Endodermal cell (in vitro differentiated cells): ENCODE measurements around the gene SYNE2. TPM values are rescaled to one million over a fixed set of nuclear protein-coding genes. Genes with fewer than 3 reads are reported as not detected.

Experiments used
- DNase-seq: peaks from one replicate; pipeline ENCODE4 v3.0.0-alpha.2; 2017
- H3K27ac ChIP-seq: 2 replicates; pipeline ENCODE4 v1.5.1; 2013; ENCODE audit warnings: mild to moderate bottlenecking, low read depth, low read length, moderate library complexity
- H3K27me3 ChIP-seq: 2 replicates; pipeline ENCODE4 v1.6.1; 2013; ENCODE audit warnings: mild to moderate bottlenecking, low read length, moderate library complexity; ENCODE audit not compliant: insufficient read depth, control insufficient read depth, poor library complexity, severe bottlenecking
- H3K36me3 ChIP-seq: 2 replicates; pipeline ENCODE4 v1.7.0; 2013; ENCODE audit warnings: mild to moderate bottlenecking, low read length, moderate library complexity; ENCODE audit not compliant: control insufficient read depth, insufficient read depth
- H3K4me1 ChIP-seq: one replicate; pipeline ENCODE4 v1.7.0; 2013; ENCODE audit warnings: low read length; ENCODE audit not compliant: control insufficient read depth, insufficient read depth
- H3K4me3 ChIP-seq: 2 replicates; pipeline ENCODE4 v1.5.1; 2013; ENCODE audit warnings: mild to moderate bottlenecking, low read length, moderate library complexity
- H3K9ac ChIP-seq: 2 replicates; pipeline ENCODE4 v1.6.1; 2013; ENCODE audit warnings: mild to moderate bottlenecking, low read length, moderate library complexity; ENCODE audit not compliant: poor library complexity, severe bottlenecking; ENCODE audit errors: extremely low read depth
- H3K9me3 ChIP-seq: 2 replicates; pipeline ENCODE4 v1.6.1; 2013; ENCODE audit warnings: mild to moderate bottlenecking, low read length, moderate library complexity; ENCODE audit not compliant: control insufficient read depth
- H3K27ac Mint-ChIP-seq: 2 replicates; pipeline ENCODE4 v1.8.0; 2020; ENCODE audit warnings: mixed read lengths
- H3K27me3 Mint-ChIP-seq: 2 replicates; pipeline ENCODE4 v1.8.0; 2021; ENCODE audit warnings: mild to moderate bottlenecking, mixed read lengths; ENCODE audit not compliant: insufficient read depth
- H3K36me3 Mint-ChIP-seq: 2 replicates; pipeline ENCODE4 v1.8.0; 2020; ENCODE audit warnings: low read depth, mixed read lengths
- H3K4me1 Mint-ChIP-seq: 2 replicates; pipeline ENCODE4 v1.8.0; 2020; ENCODE audit warnings: mixed read lengths
- H3K4me3 Mint-ChIP-seq: 2 replicates; pipeline ENCODE4 v1.8.0; 2020; ENCODE audit warnings: mild to moderate bottlenecking, moderate library complexity, mixed read lengths
- H3K9me3 Mint-ChIP-seq: 2 replicates; pipeline ENCODE4 v1.8.0; 2020; ENCODE audit warnings: mild to moderate bottlenecking, mixed read lengths
- CTCF ChIP-seq: fragments of 200-600 bp; sonication (generic); conservative IDR thresholded peaks from 2 replicates; pipeline ENCODE4 v1.5.0; 2021; ENCODE audit warnings: antibody characterized with exemption, mild to moderate bottlenecking
- WGBS, 2 experiments: methylation state at CpG; one replicate each; pipeline versions ENCODE4 v1.1.5 to v1.1.7; 2013; ENCODE audit warnings: missing lambda C conversion rate in 2 of 2, mixed read lengths in 1 of 2; ENCODE audit not compliant: insufficient coverage in 1 of 2, insufficient read length in 1 of 2; 5-methylcytosine and 5-hydroxymethylcytosine counted together
- total RNA-seq, 2 donors: library from RNA; stranded (reverse); fragmentation: NEBNext Ultra II Directional in 1 of 2; extraction: Animal tissue kit (Norgen Biotek cat#: 25700) in 1 of 2; gene quantifications; 2 replicates in 1 of 2; 3 replicates in 1 of 2; pipeline ENCODE4 v1.2.1, GENCODE V29; 2021

SYNE2 gene
- total RNA-seq, 2 donors from 2014 or later: 65.8 to 70.0 TPM

- no peak for TF ChIP-seq CTCF
- H3K4me3 Mint-ChIP-seq: no peak overlapping the region
- no peak for DNase-seq
- H3K36me3 ChIP-seq: peaks cover 16% of the 10 kb centered on the region
- H3K27me3 Mint-ChIP-seq: no peaks in the 10 kb centered on the region
- H3K27me3 ChIP-seq: no peaks in the 10 kb centered on the region
- no peak overlapping the region for H3K4me3 ChIP-seq
- no peaks in the 10 kb centered on the region for H3K9me3 Mint-ChIP-seq
- WGBS, 2 experiments: 94% methylated on average over 2 of the region's 2 CpGs
- no peak overlapping the region for H3K9ac ChIP-seq
- H3K4me1 ChIP-seq: no peaks in the 10 kb centered on the region
- no peak overlapping the region for H3K27ac ChIP-seq
- no peak overlapping the region for H3K27ac Mint-ChIP-seq
- H3K36me3 Mint-ChIP-seq: peaks cover 24% of the 10 kb centered on the region
- H3K9me3 ChIP-seq: no peaks in the 10 kb centered on the region
- H3K4me1 Mint-ChIP-seq: no peaks in the 10 kb centered on the region
These were observed 153.0 kb downstream of the SYNE2 start for GRCh38 chr14:64005822-64006221.

GRCh38 chr14:64008016-64008415 lies 155.2 kb downstream of the SYNE2 start:
- Mint-ChIP-seq H3K36me3 (peaks cover 12% of the 10 kb centered on the region), H3K9me3 (no peaks in the 10 kb centered on the region), H3K27me3 (no peaks in the 10 kb centered on the region), H3K27ac (peak overlapping the region; percentile 40), H3K4me3 (no peak overlapping the region), H3K4me1 (no peaks in the 10 kb centered on the region)
- H3K27ac ChIP-seq: no peak overlapping the region
- H3K4me3 ChIP-seq: no peak overlapping the region
- H3K4me1 ChIP-seq: no peaks in the 10 kb centered on the region
- DNase-seq: no peak
- no peak overlapping the region for H3K9ac ChIP-seq
- peaks cover 6% of the 10 kb centered on the region for H3K36me3 ChIP-seq
- no peaks in the 10 kb centered on the region for H3K27me3 ChIP-seq
- 67 to 92% methylated on average over 1 to 2 of the region's 2 CpGs for WGBS, 2 experiments
- TF ChIP-seq CTCF: no peak
- no peaks in the 10 kb centered on the region for H3K9me3 ChIP-seq

- Mint-ChIP-seq H3K36me3 (peaks cover 20% of the 10 kb centered on the region), H3K9me3 (peaks cover 13% of the 10 kb centered on the region), H3K27ac (no peak overlapping the region), H3K4me3 (no peak overlapping the region), H3K4me1 (no peaks in the 10 kb centered on the region), H3K27me3 (no peaks in the 10 kb centered on the region)
- H3K9me3 ChIP-seq: peaks cover 14% of the 10 kb centered on the region
- H3K27me3 ChIP-seq: no peaks in the 10 kb centered on the region
- no peak for TF ChIP-seq CTCF
- H3K4me1 ChIP-seq: no peaks in the 10 kb centered on the region
- WGBS, 2 experiments: 93 to 100% methylated on average over 1 to 3 of the region's 3 CpGs
- no peaks in the 10 kb centered on the region for H3K36me3 ChIP-seq
- H3K4me3 ChIP-seq: no peak overlapping the region
- no peak overlapping the region for H3K27ac ChIP-seq
- DNase-seq: no peak
- no peak overlapping the region for H3K9ac ChIP-seq
These were observed 159.2 kb downstream of the SYNE2 start for GRCh38 chr14:64012003-64012402.
